Panc1 (cell line): Measurements from ENCODE around the gene SEZ6L. TPM values are rescaled to one million over a fixed set of nuclear protein-coding genes. Genes with fewer than 3 reads are reported as not detected.

ENCODE experiments used
- ATAC-seq: fragments of 200-7000 bp; cut with Tn5 transposase; 2 replicates; pipeline ENCODE4 v1.9.1; 2020; ENCODE audit warnings: mild to moderate bottlenecking, moderate library complexity
- BruUV-seq: library from RNA; stranded (reverse); fragments of 400-500 nt; replicated peaks from 2 replicates; lab custom pipeline; 2021; lab: Mats Ljungman, UMichigan
- CTCF ChIA-PET: fragments of 300-600 bp; sonication (Branson Sonifier 250); formaldehyde crosslinking; loops from one replicate; lab custom pipeline; 2022; ENCODE audit warnings: antibody characterized with exemption; lab: Charles Lee
- POLR2A ChIA-PET: fragments of 300-600 bp; sonication (Branson Sonifier 250); formaldehyde crosslinking; loops from one replicate; lab custom pipeline; 2022; ENCODE audit warnings: antibody characterized with exemption; lab: Charles Lee
- DNase-seq: peaks from one replicate; pipeline ENCODE4 v3.0.0-alpha.2; 2010; ENCODE audit warnings: low read depth, low spot score
- H3K27ac ChIP-seq: 2 replicates; pipeline ENCODE4 v1.5.1; 2011; ENCODE audit warnings: mild to moderate bottlenecking, low read length, inconsistent platforms
- H3K27me3 ChIP-seq: fragments of 200-500 bp; sonication (Bioruptor generic); 2 replicates; pipeline ENCODE4 v1.6.0; 2014; ENCODE audit warnings: low read length, inconsistent platforms; ENCODE audit not compliant: control insufficient read depth, insufficient read depth
- H3K36me3 ChIP-seq: fragments of 200-500 bp; sonication (Bioruptor generic); 2 replicates; pipeline ENCODE4 v1.5.1; 2014; ENCODE audit warnings: inconsistent platforms, mild to moderate bottlenecking, low read length, moderate library complexity; ENCODE audit not compliant: control insufficient read depth, insufficient read depth
- H3K4me1 ChIP-seq: 2 replicates; pipeline ENCODE4 v1.5.1; 2011; ENCODE audit warnings: inconsistent platforms, mild to moderate bottlenecking, low read length, moderate library complexity; ENCODE audit not compliant: control insufficient read depth, insufficient read depth
- H3K4me3 ChIP-seq, 2 experiments: 2 replicates each; pipeline ENCODE4 v1.5.1; 2011 to 2012; ENCODE audit warnings: low read depth in 2 of 2, low read length in 2 of 2, mild to moderate bottlenecking in 2 of 2, inconsistent platforms in 1 of 2, moderate library complexity in 1 of 2
- H3K9me3 ChIP-seq: fragments of 200-500 bp; sonication (Bioruptor generic); 2 replicates; pipeline ENCODE4 v1.5.1; 2014; ENCODE audit warnings: low read depth, mild to moderate bottlenecking, inconsistent platforms, low read length, moderate library complexity; ENCODE audit not compliant: control insufficient read depth, insufficient read depth
- POLR2AphosphoS5 ChIP-seq: IDR thresholded peaks from 2 replicates; pipeline ENCODE4 v1.6.1; 2012; ENCODE audit warnings: mild to moderate bottlenecking, low read depth, low read length, moderate library complexity
- SIN3A ChIP-seq: IDR thresholded peaks from 2 replicates; pipeline ENCODE4 v1.6.1; 2012; ENCODE audit warnings: low read depth, mild to moderate bottlenecking, low read length, moderate library complexity, borderline replicate concordance; ENCODE audit not compliant: insufficient read depth
- TCF7L2 ChIP-seq: IDR thresholded peaks from 2 replicates; pipeline ENCODE4 v1.6.1; 2011; ENCODE audit warnings: mild to moderate bottlenecking, low read depth, low read length, inconsistent platforms
- in situ Hi-C: cut with HindIII; loops from 2 replicates; pipeline ENCODE4 v1.10.0; 2016; ENCODE audit warnings: low sequenced_read_pairs, low pct_unique_long_range_greater_than_20kb
- intact Hi-C: fragments of 100-400 bp; cut with micrococcal nuclease; formaldehyde crosslinking; loops from one replicate; pipeline ENCODE4 v1.10.0; 2022; ENCODE audit not compliant: unreplicated experiment
- total RNA-seq: library from RNA; stranded (reverse); gene quantifications from one replicate; pipeline ENCODE4 v1.2.1, GENCODE V29; 2021; ENCODE audit not compliant: unreplicated experiment
- TF ChIP-seq, protein P1 (sequence below): fragments of 450-650 bp; IDR thresholded peaks from 2 replicates; pipeline ENCODE4 v1.5.1; 2017; ENCODE audit warnings: mild to moderate bottlenecking
- TF ChIP-seq, protein P2 (sequence below), 2 experiments: IDR thresholded peaks; 2 replicates each; pipeline ENCODE4 v1.6.1; 2011 to 2012; ENCODE audit warnings: low read depth in 2 of 2, control low read depth in 1 of 2, low read length in 1 of 2, mild to moderate bottlenecking in 1 of 2, moderate library complexity in 1 of 2; ENCODE audit not compliant: insufficient read depth in 1 of 2

The SEZ6L gene
- total RNA-seq, 1 experiment from 2014 or later = not detected

DNA sequence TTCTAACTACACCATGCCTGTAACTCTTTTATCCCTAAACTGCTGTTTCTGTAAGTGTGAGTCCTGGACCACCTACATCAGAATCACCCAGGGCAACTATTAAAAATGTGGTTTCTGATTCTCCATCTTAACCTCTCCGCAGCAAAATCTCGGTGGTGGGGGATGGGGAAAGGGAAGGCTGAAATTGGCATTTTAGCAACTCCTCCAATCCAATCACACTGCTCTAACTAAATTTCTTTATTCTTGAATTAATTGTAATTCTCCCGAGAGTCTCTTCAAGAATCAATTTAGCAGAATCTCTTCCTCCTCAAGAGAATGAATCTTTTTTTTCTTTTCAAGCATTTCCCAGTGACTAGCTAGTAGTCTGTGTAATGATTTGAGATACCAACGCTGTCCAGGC is 36.2 kb downstream of the SEZ6L start:
- BruUV-seq = no TSS peak
- Histone ChIP-seq H3K9me3 (no peaks in the 10 kb centered on the region), H3K27ac (no peak overlapping the region), H3K27me3 (peaks cover 2% of the 10 kb centered on the region; the same call in 1 of the 2 replicates), H3K4me3 (no peak overlapping the region), H3K4me1 (no peaks in the 10 kb centered on the region), H3K36me3 (no peaks in the 10 kb centered on the region; the same call in 1 of the 2 replicates)
- POLR2A ChIA-PET = no interaction called here
- in situ Hi-C loops (no loop called here), intact Hi-C loops (no loop called here)
- no peak for DNase-seq
- TF ChIP-seq POLR2AphosphoS5 = no peak
- TF ChIP-seq TCF7L2 = no peak
- TF ChIP-seq, protein P1, sequence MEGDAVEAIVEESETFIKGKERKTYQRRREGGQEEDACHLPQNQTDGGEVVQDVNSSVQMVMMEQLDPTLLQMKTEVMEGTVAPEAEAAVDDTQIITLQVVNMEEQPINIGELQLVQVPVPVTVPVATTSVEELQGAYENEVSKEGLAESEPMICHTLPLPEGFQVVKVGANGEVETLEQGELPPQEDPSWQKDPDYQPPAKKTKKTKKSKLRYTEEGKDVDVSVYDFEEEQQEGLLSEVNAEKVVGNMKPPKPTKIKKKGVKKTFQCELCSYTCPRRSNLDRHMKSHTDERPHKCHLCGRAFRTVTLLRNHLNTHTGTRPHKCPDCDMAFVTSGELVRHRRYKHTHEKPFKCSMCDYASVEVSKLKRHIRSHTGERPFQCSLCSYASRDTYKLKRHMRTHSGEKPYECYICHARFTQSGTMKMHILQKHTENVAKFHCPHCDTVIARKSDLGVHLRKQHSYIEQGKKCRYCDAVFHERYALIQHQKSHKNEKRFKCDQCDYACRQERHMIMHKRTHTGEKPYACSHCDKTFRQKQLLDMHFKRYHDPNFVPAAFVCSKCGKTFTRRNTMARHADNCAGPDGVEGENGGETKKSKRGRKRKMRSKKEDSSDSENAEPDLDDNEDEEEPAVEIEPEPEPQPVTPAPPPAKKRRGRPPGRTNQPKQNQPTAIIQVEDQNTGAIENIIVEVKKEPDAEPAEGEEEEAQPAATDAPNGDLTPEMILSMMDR = no peak
- no peak for TF ChIP-seq SIN3A
- TF ChIP-seq, protein P2, sequence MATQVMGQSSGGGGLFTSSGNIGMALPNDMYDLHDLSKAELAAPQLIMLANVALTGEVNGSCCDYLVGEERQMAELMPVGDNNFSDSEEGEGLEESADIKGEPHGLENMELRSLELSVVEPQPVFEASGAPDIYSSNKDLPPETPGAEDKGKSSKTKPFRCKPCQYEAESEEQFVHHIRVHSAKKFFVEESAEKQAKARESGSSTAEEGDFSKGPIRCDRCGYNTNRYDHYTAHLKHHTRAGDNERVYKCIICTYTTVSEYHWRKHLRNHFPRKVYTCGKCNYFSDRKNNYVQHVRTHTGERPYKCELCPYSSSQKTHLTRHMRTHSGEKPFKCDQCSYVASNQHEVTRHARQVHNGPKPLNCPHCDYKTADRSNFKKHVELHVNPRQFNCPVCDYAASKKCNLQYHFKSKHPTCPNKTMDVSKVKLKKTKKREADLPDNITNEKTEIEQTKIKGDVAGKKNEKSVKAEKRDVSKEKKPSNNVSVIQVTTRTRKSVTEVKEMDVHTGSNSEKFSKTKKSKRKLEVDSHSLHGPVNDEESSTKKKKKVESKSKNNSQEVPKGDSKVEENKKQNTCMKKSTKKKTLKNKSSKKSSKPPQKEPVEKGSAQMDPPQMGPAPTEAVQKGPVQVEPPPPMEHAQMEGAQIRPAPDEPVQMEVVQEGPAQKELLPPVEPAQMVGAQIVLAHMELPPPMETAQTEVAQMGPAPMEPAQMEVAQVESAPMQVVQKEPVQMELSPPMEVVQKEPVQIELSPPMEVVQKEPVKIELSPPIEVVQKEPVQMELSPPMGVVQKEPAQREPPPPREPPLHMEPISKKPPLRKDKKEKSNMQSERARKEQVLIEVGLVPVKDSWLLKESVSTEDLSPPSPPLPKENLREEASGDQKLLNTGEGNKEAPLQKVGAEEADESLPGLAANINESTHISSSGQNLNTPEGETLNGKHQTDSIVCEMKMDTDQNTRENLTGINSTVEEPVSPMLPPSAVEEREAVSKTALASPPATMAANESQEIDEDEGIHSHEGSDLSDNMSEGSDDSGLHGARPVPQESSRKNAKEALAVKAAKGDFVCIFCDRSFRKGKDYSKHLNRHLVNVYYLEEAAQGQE (IDR thresholded peaks at IDR 0.05; ENCODE audit: insufficient read depth in 1 of 2, low read depth in 2 of 2, low read length in 1 of 2) = no peak
- ATAC-seq = no peak
- CTCF ChIA-PET = no interaction called here

GRCh38 chr22:26210334-26210733 is 41.1 kb downstream of the SEZ6L start:
- ChIA-PET POLR2A (no interaction called here), CTCF (no interaction called here)
- Histone ChIP-seq H3K27me3 (no peaks in the 10 kb centered on the region; the same call in 1 of the 2 replicates), H3K27ac (no peak overlapping the region), H3K9me3 (no peaks in the 10 kb centered on the region), H3K4me3 (no peak overlapping the region), H3K4me1 (no peaks in the 10 kb centered on the region), H3K36me3 (no peaks in the 10 kb centered on the region; the same call in 1 of the 2 replicates)
- TF ChIP-seq, protein P2 (IDR thresholded peaks at IDR 0.05; ENCODE audit: insufficient read depth in 1 of 2, low read depth in 2 of 2, low read length in 1 of 2) = no peak
- TF ChIP-seq TCF7L2 (no peak), POLR2AphosphoS5 (no peak), SIN3A (no peak)
- TF ChIP-seq, protein P1 = no peak
- BruUV-seq = no TSS peak
- DNase-seq (no peak), ATAC-seq (no peak)
- intact Hi-C loops = no loop called here
- in situ Hi-C loops = no loop called here
